Muscle of leg (tissue), 16 donors: ENCODE results near the gene SLC12A2. TPM values are rescaled to one million over a fixed set of nuclear protein-coding genes. Genes with fewer than 3 reads are reported as not detected.

ENCODE experiments used
- DNase-seq: peaks from one replicate; pipeline ENCODE4 v3.0.0; 2013
- H3K27ac ChIP-seq: one replicate; pipeline ENCODE4 v1.5.1; 2013; ENCODE audit warnings: mild to moderate bottlenecking, low read length, control low read depth
- H3K27me3 ChIP-seq: one replicate; pipeline ENCODE4 v1.6.1; 2013; ENCODE audit warnings: low read length; ENCODE audit not compliant: control insufficient read depth, insufficient read depth
- H3K36me3 ChIP-seq: one replicate; pipeline ENCODE4 v1.6.1; 2013; ENCODE audit warnings: low read length; ENCODE audit not compliant: control insufficient read depth, insufficient read depth
- H3K4me1 ChIP-seq: one replicate; pipeline ENCODE4 v1.6.1; 2013; ENCODE audit warnings: low read length; ENCODE audit not compliant: control insufficient read depth, insufficient read depth
- H3K4me3 ChIP-seq: one replicate; pipeline ENCODE4 v1.5.1; 2013; ENCODE audit warnings: low read length, control low read depth
- H3K9me3 ChIP-seq: replicated peaks from 2 replicates; pipeline ENCODE4 v1.6.1; 2013; ENCODE audit warnings: low read depth, low read length; ENCODE audit not compliant: control insufficient read depth
- WGBS: methylation state at CpG from one replicate; pipeline ENCODE4 v1.1.5; 2013; ENCODE audit warnings: missing lambda C conversion rate; ENCODE audit not compliant: insufficient coverage; 5-methylcytosine and 5-hydroxymethylcytosine counted together
- long read RNA-seq, 11 donors: transcript quantifications; one replicate each; lab custom pipeline, GENCODE V29; 2026
- polyA plus RNA-seq, 8 donors: library from polyadenylated mRNA; unstranded; fragments of 120-200 nt; gene quantifications; one replicate each; pipeline versions ENCODE4 v1.2.1 to v1.2.3, GENCODE V29; 2013; ENCODE audit warnings: inconsistent platforms in 1 of 8, low replicate concordance in 1 of 8; ENCODE audit not compliant: insufficient read length in 8 of 8, insufficient read depth in 1 of 8
- total RNA-seq: library from RNA; stranded (reverse); fragments of 120-200 nt; gene quantifications from one replicate; pipeline ENCODE4 v1.2.4, GENCODE V29; 2013

The SLC12A2 gene
- total RNA-seq (26.5 TPM), polyA plus RNA-seq (10 to 100 TPM; 13.7 to 29.1 (median 21.0) TPM)
- long read RNA-seq, donor 1, result 0 reads
- long read RNA-seq, donor 2, result 0 reads
- long read RNA-seq, donor 3, result 0 reads
- long read RNA-seq, donor 4, full-length matches to known transcripts, result 1 of 1 reads
- long read RNA-seq, donor 4, partial matches to known transcripts, result 0 of 1 reads
- long read RNA-seq, donor 4, other reads (novel, unspliced or antisense), result 0 of 1 reads
- long read RNA-seq, donor 5, full-length matches to known transcripts, result 2 of 2 reads
- long read RNA-seq, donor 5, partial matches to known transcripts, result 0 of 2 reads
- long read RNA-seq, donor 5, other reads (novel, unspliced or antisense), result 0 of 2 reads
- long read RNA-seq, donor 6, result 0 reads
- long read RNA-seq, donor 7, result 0 reads
- long read RNA-seq, donor 8, result 0 reads
- long read RNA-seq, donor 9, result 0 reads
- long read RNA-seq, donor 10, result 0 reads
- long read RNA-seq, donor 11, full-length matches to known transcripts, result 1 of 1 reads
- long read RNA-seq, donor 11, partial matches to known transcripts, result 0 of 1 reads
- long read RNA-seq, donor 11, other reads (novel, unspliced or antisense), result 0 of 1 reads

- no peaks in the 10 kb centered on the region for H3K9me3 ChIP-seq
- H3K4me1 ChIP-seq, result peaks cover 2% of the 10 kb centered on the region
- no peaks in the 10 kb centered on the region for H3K27me3 ChIP-seq
- WGBS, result under 1% methylated on average over 98 of the region's 104 CpGs
- H3K4me3 ChIP-seq, result peak within 1 kb of the TSS; percentile 63
- no peaks in the 10 kb centered on the region for H3K36me3 ChIP-seq
- peak within 1 kb of the TSS; percentile 84 for H3K27ac ChIP-seq
- peak; percentile 99 for DNase-seq
These were observed at the start of gene SLC12A2 for GRCh38 chr5:128083033-128083810. Gene SLC12A2 (plus strand): TSS chr5:128083766. CDS start chr5:128083955, 189 bp downstream.

DNA sequence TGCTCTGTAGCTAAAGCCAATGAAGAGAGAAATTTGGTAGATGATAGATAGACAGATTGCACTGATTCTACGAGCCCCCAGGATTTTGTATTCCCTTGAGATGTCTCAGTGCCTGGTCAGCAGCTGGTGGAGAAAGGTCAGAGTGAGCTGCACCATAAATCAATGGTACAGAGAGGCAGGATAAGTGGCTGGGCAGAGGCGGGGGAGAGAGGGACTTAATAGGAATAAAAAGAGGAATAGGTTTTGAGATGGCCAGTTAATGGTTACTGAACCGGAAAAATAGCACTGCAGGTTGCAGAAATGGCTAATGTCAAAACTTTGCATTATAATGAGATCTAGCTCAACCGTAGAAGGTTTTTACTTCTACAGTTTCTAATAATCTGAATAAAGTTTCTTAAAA lies 47.9 kb upstream of the SLC12A2 start:
- no peak for DNase-seq
- H3K4me1 ChIP-seq, result no peaks in the 10 kb centered on the region
- H3K36me3 ChIP-seq, result no peaks in the 10 kb centered on the region
- 44% methylated on average over 2 of the region's 4 CpGs for WGBS
- H3K9me3 ChIP-seq, result peaks cover 3% of the 10 kb centered on the region
- H3K27me3 ChIP-seq, result no peaks in the 10 kb centered on the region
- no peak overlapping the region for H3K4me3 ChIP-seq
- H3K27ac ChIP-seq, result no peak overlapping the region

GRCh38 chr5:128036950-128037349 lies 46.6 kb upstream of the SLC12A2 start:
- no peak for DNase-seq
- WGBS, result no CpG with 5 or more reads among the region's 1 CpG
- Histone ChIP-seq H3K4me1 (no peaks in the 10 kb centered on the region), H3K36me3 (no peaks in the 10 kb centered on the region), H3K27me3 (no peaks in the 10 kb centered on the region), H3K9me3 (peaks cover 3% of the 10 kb centered on the region), H3K4me3 (no peak overlapping the region), H3K27ac (no peak overlapping the region)

DNA sequence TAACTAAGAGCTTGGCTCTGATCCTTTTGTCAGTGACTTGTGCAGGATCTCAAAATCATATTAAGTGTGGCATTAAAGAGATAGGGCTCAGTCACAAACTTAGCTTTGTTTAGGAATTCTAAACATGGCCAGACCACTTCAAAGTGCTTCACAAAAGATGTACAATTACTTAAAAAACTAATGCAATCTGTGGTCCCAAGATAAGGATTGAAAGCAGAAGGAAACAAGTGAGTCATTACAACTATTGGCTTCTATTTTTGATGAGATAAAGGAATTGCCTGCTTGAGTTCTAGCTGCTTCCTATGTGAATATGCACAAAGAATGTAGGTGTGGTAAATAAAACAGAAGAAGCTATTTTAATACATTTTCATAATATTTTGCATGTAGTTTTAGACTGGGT lies 44.9 kb upstream of the SLC12A2 start:
- no peaks in the 10 kb centered on the region for H3K36me3 ChIP-seq
- H3K4me3 ChIP-seq, result no peak overlapping the region
- H3K27ac ChIP-seq, result no peak overlapping the region
- H3K4me1 ChIP-seq, result no peaks in the 10 kb centered on the region
- no peak for DNase-seq
- H3K9me3 ChIP-seq, result no peaks in the 10 kb centered on the region
- H3K27me3 ChIP-seq, result no peaks in the 10 kb centered on the region

DNA sequence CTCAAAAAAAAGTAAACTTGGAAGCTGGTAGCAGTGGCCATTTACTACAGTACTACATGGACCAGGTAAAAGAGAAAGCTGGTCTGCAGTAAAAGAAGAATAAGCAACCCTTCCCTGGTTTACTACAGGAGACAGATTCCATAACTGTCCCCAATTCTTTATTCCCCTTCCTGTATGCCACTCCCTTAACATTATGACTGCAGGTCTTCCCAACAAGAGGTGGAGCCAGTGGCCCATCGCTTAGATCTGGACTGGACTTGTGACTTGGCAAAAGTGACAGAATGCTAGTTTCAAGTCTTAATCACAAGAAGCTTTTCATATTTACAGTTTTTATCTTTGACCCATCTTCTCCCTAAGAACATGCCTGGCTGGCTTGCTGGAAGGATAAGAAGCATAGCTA lies 42.6 kb upstream of the SLC12A2 start:
- Histone ChIP-seq H3K4me1 (no peaks in the 10 kb centered on the region), H3K27me3 (no peaks in the 10 kb centered on the region), H3K36me3 (peaks cover 4% of the 10 kb centered on the region), H3K27ac (no peak overlapping the region), H3K9me3 (no peaks in the 10 kb centered on the region), H3K4me3 (no peak overlapping the region)
- DNase-seq, result no peak
- 88% methylated on average over 1 of the region's 1 CpG for WGBS

- Histone ChIP-seq H3K9me3 (peaks cover 9% of the 10 kb centered on the region), H3K27me3 (no peaks in the 10 kb centered on the region), H3K36me3 (peaks cover 5% of the 10 kb centered on the region), H3K27ac (no peak overlapping the region), H3K4me3 (no peak overlapping the region), H3K4me1 (no peaks in the 10 kb centered on the region)
- DNase-seq, result no peak
These were observed 30.8 kb upstream of the SLC12A2 start for GRCh38 chr5:128052780-128053179.

DNA sequence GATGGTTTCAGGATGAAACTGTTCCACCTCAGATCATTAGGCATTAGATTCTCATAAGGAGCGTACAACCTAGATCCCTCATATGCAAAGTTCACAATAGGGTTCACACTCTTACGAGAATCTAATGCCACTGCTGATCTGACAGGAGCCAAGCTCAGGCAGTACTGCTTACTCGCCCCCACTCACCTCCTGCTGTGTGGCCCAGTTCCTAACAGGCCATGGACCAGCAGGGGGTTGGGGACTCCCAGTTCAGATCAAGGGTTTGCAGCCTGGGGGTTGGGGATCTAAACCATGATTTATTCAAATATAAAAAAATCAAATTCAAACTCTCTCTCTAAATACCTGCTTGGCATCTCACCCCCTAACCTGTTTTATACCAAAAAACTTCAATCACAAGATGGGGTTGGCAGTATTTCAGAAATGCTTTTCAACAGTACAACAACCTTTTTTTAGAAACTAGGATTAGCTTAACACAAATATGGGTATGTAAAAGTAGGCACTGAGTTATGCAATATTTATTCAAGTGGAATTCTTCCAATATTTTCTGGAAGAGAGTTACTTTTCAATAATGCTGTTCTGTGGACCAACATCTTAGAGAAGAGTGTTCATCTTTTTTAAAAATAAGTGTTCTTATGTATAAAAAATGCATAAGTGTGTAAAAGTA lies 30.1 kb upstream of the SLC12A2 start:
- Histone ChIP-seq H3K27ac (no peak overlapping the region), H3K36me3 (peaks cover 5% of the 10 kb centered on the region), H3K4me1 (no peaks in the 10 kb centered on the region), H3K9me3 (peaks cover 9% of the 10 kb centered on the region), H3K4me3 (no peak overlapping the region), H3K27me3 (no peaks in the 10 kb centered on the region)
- WGBS, result 100% methylated on average over 2 of the region's 3 CpGs
- DNase-seq, result no peak

DNA sequence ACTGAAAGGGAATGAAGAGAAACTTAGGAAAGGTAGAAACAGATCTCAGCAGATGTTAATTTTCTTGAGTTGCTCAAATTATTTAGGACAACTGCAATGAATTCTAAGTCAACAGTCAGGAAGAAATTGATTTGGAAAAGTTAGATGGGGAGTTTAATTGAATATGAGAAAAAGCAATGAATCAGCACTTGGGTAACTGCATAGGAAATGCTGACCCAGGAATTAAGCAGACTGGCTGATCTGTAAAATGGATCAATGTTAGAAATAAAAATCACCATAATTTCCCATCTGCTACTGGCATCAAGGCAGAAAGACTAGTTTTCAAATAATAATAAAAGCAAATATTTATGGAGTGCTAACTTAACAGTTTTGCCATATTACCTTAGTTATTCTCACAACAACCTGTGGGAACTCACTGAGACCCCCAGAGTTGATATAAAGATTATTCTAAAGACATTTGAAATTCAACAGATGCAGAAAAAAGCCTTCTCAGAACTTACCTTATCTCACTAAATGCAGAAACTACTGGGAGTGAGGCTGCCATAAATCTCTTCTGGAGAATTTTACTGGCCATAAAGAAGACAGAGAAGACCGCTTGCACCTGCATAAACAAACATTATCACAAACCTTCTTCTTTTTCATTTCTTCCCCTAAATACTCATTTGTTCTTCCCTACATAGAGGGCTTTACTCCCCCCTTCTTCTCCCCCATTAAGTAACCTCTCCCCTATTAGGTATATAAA lies 22.8 kb upstream of the SLC12A2 start:
- Histone ChIP-seq H3K9me3 (no peaks in the 10 kb centered on the region), H3K36me3 (peaks cover 3% of the 10 kb centered on the region), H3K27me3 (no peaks in the 10 kb centered on the region), H3K27ac (no peak overlapping the region), H3K4me1 (no peaks in the 10 kb centered on the region), H3K4me3 (no peak overlapping the region)
- no peak for DNase-seq
- no CpG with 5 or more reads among the region's 1 CpG for WGBS

GRCh38 chr5:128062172-128062746 lies 21.3 kb upstream of the SLC12A2 start:
- no peaks in the 10 kb centered on the region for H3K4me1 ChIP-seq
- no peaks in the 10 kb centered on the region for H3K9me3 ChIP-seq
- 100% methylated on average over 1 of the region's 4 CpGs for WGBS
- H3K27ac ChIP-seq, result no peak overlapping the region
- H3K4me3 ChIP-seq, result no peak overlapping the region
- no peak for DNase-seq
- peaks cover 3% of the 10 kb centered on the region for H3K36me3 ChIP-seq
- H3K27me3 ChIP-seq, result no peaks in the 10 kb centered on the region
